GM12878 (cell line): ENCODE results near the gene COL3A1. TPM values are rescaled to one million over a fixed set of nuclear protein-coding genes. Genes with fewer than 3 reads are reported as not detected.

Experiments
- ATAC-seq: fragments of 200-7000 bp; cut with Tn5 transposase; 3 replicates; pipeline ENCODE4 v1.9.1; 2020; ENCODE audit warnings: mild to moderate bottlenecking, moderate library complexity
- BruUV-seq: library from RNA; stranded (reverse); fragments of 400-500 nt; replicated peaks from 2 replicates; lab custom pipeline; 2021; lab: Mats Ljungman, UMichigan
- CTCF ChIA-PET: fragments of 300-600 bp; sonication (Branson Sonifier 250); formaldehyde crosslinking; extraction: SDS; loops from one replicate; lab custom pipeline; 2021; ENCODE audit warnings: inconsistent platforms; lab: Yijun Ruan, JAX
- POLR2A ChIA-PET: fragments of 350-600 bp; formaldehyde crosslinking; extraction: SDS; loops from one replicate; lab custom pipeline; 2021; ENCODE audit warnings: inconsistent platforms; lab: Charles Lee
- RAD21 ChIA-PET: fragments of 300-600 bp; sonication (Branson Sonifier 250); formaldehyde crosslinking; loops from one replicate; lab custom pipeline; 2023; ENCODE audit warnings: antibody characterized with exemption; ENCODE audit not compliant: unreplicated experiment; lab: Charles Lee
- SMC1A ChIA-PET: fragments of 300-600 bp; sonication (Branson Sonifier 250); formaldehyde crosslinking; loops from one replicate; lab custom pipeline; 2023; ENCODE audit not compliant: unreplicated experiment, uncharacterized antibody; lab: Charles Lee
- DNase-seq: peaks from one replicate; pipeline ENCODE4 v3.0.0-alpha.2; 2011; ENCODE audit warnings: low read depth, low spot score
- FAIRE-seq: peaks from 3 replicates; lab custom pipeline; 2011; peaks lifted over from hg19 to GRCh38; lab: Jason Lieb, UNC
- H2AFZ ChIP-seq: 2 replicates; pipeline ENCODE4 v1.6.0; 2011; ENCODE audit warnings: low read depth, low read length, control low read depth; ENCODE audit not compliant: control insufficient read depth
- H3K27ac ChIP-seq: 2 replicates; pipeline ENCODE4 v1.5.1; 2011; ENCODE audit warnings: control low read depth; ENCODE audit not compliant: control insufficient read depth, insufficient read depth
- H3K27me3 ChIP-seq, 2 experiments: replicated peaks in 1 of 2; 2 replicates each; pipeline versions ENCODE4 v1.6.0 to v1.6.1; 2011; ENCODE audit warnings: low read length in 1 of 2; ENCODE audit not compliant: control insufficient read depth in 2 of 2, insufficient read depth in 2 of 2
- H3K36me3 ChIP-seq, 2 experiments: 2 replicates each; pipeline ENCODE4 v1.5.1; 2011; ENCODE audit warnings: low read length in 1 of 2; ENCODE audit not compliant: control insufficient read depth in 2 of 2, insufficient read depth in 2 of 2
- H3K4me1 ChIP-seq: 2 replicates; pipeline ENCODE4 v1.6.1; 2011; ENCODE audit warnings: mild to moderate bottlenecking, low read length, moderate library complexity, mixed read lengths; ENCODE audit not compliant: control insufficient read depth, insufficient read depth
- H3K4me2 ChIP-seq: 2 replicates; pipeline ENCODE4 v1.6.0; 2011; ENCODE audit warnings: control low read depth; ENCODE audit not compliant: control insufficient read depth, insufficient read depth
- H3K4me3 ChIP-seq: fragments of 200-600 bp; sonication (generic); 2 replicates; pipeline ENCODE4 v1.5.1; 2016
- H3K79me2 ChIP-seq: 2 replicates; pipeline ENCODE4 v1.6.0; 2011; ENCODE audit warnings: low read length; ENCODE audit not compliant: control insufficient read depth, insufficient read depth
- H3K9ac ChIP-seq: 2 replicates; pipeline ENCODE4 v1.8.0; 2011; ENCODE audit warnings: low read length, control low read depth, mixed read lengths; ENCODE audit not compliant: control insufficient read depth, insufficient read depth
- H3K9me3 ChIP-seq: replicated peaks from 3 replicates; pipeline ENCODE4 v1.5.1; 2011; ENCODE audit warnings: mild to moderate bottlenecking, low read length; ENCODE audit not compliant: control insufficient read depth, insufficient read depth
- H4K20me1 ChIP-seq: 2 replicates; pipeline ENCODE4 v1.6.0; 2011; ENCODE audit not compliant: control insufficient read depth, insufficient read depth
- CHD1 ChIP-seq: IDR thresholded peaks from 2 replicates; pipeline ENCODE4 v1.6.1; 2012; ENCODE audit warnings: low read depth, low read length, improper control_type of control experiment
- HSF1 ChIP-seq: fragments of 150-350 bp; IDR thresholded peaks from 2 replicates; pipeline ENCODE4 v1.6.1; 2014; ENCODE audit warnings: mild to moderate bottlenecking, low read depth, low read length
- JUNB ChIP-seq: IDR thresholded peaks from 2 replicates; pipeline ENCODE4 v1.6.1; 2016; ENCODE audit warnings: antibody characterized with exemption, mild to moderate bottlenecking
- KAT2A ChIP-seq: conservative IDR thresholded peaks from 2 replicates; pipeline ENCODE4 v1.6.1; 2011; ENCODE audit warnings: low read depth, low read length; ENCODE audit not compliant: control insufficient read depth
- MYC ChIP-seq: IDR thresholded peaks from 2 replicates; pipeline ENCODE4 v1.6.1; 2011; ENCODE audit warnings: mild to moderate bottlenecking, low read length, moderate library complexity, inconsistent platforms; ENCODE audit not compliant: insufficient read depth, insufficient replicate concordance, insufficient read length, severe bottlenecking
- RB1 ChIP-seq: fragments of 450-650 bp; formaldehyde crosslinking; IDR thresholded peaks from 2 replicates; pipeline ENCODE4 v1.6.1; 2017; ENCODE audit warnings: mild to moderate bottlenecking, borderline replicate concordance
- SP1 ChIP-seq: IDR thresholded peaks from one replicate; pipeline ENCODE4 v1.6.1; 2011; ENCODE audit warnings: low read depth, low read length
- SPI1 ChIP-seq: IDR thresholded peaks from 2 replicates; pipeline ENCODE4 v1.6.1; 2011; ENCODE audit warnings: low read depth, mild to moderate bottlenecking, low read length, moderate library complexity, borderline replicate concordance; ENCODE audit not compliant: insufficient read depth
- SREBF1 ChIP-seq: IDR thresholded peaks from 2 replicates; pipeline ENCODE4 v1.6.1; 2012; ENCODE audit warnings: mild to moderate bottlenecking, low read length
- STAT1 ChIP-seq: fragments of 450-650 bp; conservative IDR thresholded peaks from 2 replicates; pipeline ENCODE4 v1.6.1; 2014; ENCODE audit warnings: antibody characterized with exemption, mild to moderate bottlenecking
- TBL1XR1 ChIP-seq: IDR thresholded peaks from 2 replicates; pipeline ENCODE4 v1.6.1; 2012; ENCODE audit warnings: low read depth, low read length, improper control_type of control experiment
- YY1 ChIP-seq: IDR thresholded peaks from 2 replicates; pipeline ENCODE4 v1.6.1; 2011; ENCODE audit warnings: low read depth, mild to moderate bottlenecking, low read length
- ZBTB4 ChIP-seq: fragments of 450-650 bp; formaldehyde crosslinking; IDR thresholded peaks from 2 replicates; pipeline ENCODE4 v1.4.0; 2022; ENCODE audit warnings: mild to moderate bottlenecking, moderate library complexity
- ZNF217 ChIP-seq: fragments of 450-650 bp; IDR thresholded peaks from 2 replicates; pipeline ENCODE4 v1.6.1; 2017; ENCODE audit warnings: antibody characterized with exemption, mild to moderate bottlenecking
- WGBS: methylation state at CpG from one replicate; pipeline ENCODE4 v1.1.6; 2016; ENCODE audit warnings: low lambda C conversion rate; ENCODE audit not compliant: insufficient replicate concordance, insufficient coverage; ENCODE audit errors: missing lambda C conversion rate; 5-methylcytosine and 5-hydroxymethylcytosine counted together
- in situ Hi-C: fragments of 300-500 bp; cut with MboI; formaldehyde crosslinking; loops from 9 replicates; pipeline ENCODE4 v1.14.3; 2018; ENCODE audit warnings: mixed read lengths
- intact Hi-C: fragments of 100-400 bp; cut with micrococcal nuclease; formaldehyde crosslinking; loops from one replicate; pipeline ENCODE4 v1.14.2; 2022; ENCODE audit not compliant: unreplicated experiment
- polyA plus RNA-seq, 11 experiments: library from polyadenylated mRNA; depleted of rRNA in 4 of 11; unstranded in 6 of 11; stranded (reverse) in 5 of 11; fragments of >200 nt; fragmentation: Nextera tagmentation in 4 of 11; fragmentation: Illumina TruSeq in 1 of 11; extraction: Ambion mirVana in 4 of 11; extraction: Trizol in 1 of 11; gene quantifications; 1 replicate in 1 of 11; 2 replicates in 10 of 11; pipeline versions ENCODE4 v1.2.1 to v1.2.3, GENCODE V29; 2011 to 2016; ENCODE audit warnings: inconsistent platforms in 2 of 11, missing spikeins in 2 of 11, low read depth in 1 of 11
- total RNA-seq, 4 experiments: library from RNA; depleted of rRNA in 3 of 4; stranded (reverse); fragments of >200 nt in 3 of 4; fragmentation: Illumina TruSeq in 1 of 4; extraction: Trizol in 1 of 4; gene quantifications; 2 replicates each; pipeline versions ENCODE4 v1.2.1 to v1.2.3, GENCODE V29; 2013 to 2021

COL3A1 gene
- total and polyA plus RNA-seq, 10 of the 15 experiments (the other 5 are each of a cell fraction or from before 2014, with no cell fraction given), result 0.04 to 0.67 (median 0.10) TPM; not detected in 2

- H3K4me2 ChIP-seq, result no peak overlapping the region
- no peak for TF ChIP-seq SREBF1
- no peak for TF ChIP-seq YY1
- no peak for TF ChIP-seq TBL1XR1
- TF ChIP-seq RB1, result no peak
- no peak for TF ChIP-seq HSF1
- 19% methylated on average over 2 of the region's 2 CpGs for WGBS
- intact Hi-C loops, result no loop called here
- DNase-seq, result no peak
- no peak for FAIRE-seq
- no peaks in the 10 kb centered on the region for H3K9me3 ChIP-seq
- CTCF ChIA-PET, result no interaction called here
- no peak overlapping the region for H3K4me3 ChIP-seq
- ATAC-seq, result no peak
- no peaks in the 10 kb centered on the region for H3K27me3 ChIP-seq
- BruUV-seq, result no TSS peak
- no peak overlapping the region for H3K27ac ChIP-seq
- POLR2A ChIA-PET, result no interaction called here
- H2AFZ ChIP-seq, result no peak overlapping the region
- H3K9ac ChIP-seq, result no peak overlapping the region
- in situ Hi-C loops, result no loop called here
- no peaks in the 10 kb centered on the region for H3K79me2 ChIP-seq
- no peaks in the 10 kb centered on the region for H3K4me1 ChIP-seq
- SMC1A ChIA-PET, result interaction anchor here (1.3 kb wide), 1 partner anchor 88 kb away, joined by 3 read pairs; no protein-coding TSS in a partner anchor
- RAD21 ChIA-PET, result no interaction called here
- H3K36me3 ChIP-seq, result no peaks in the 10 kb centered on the region
- H4K20me1 ChIP-seq, result no peaks in the 10 kb centered on the region
Observed at GRCh38 chr2:189057316-189057715, 83.1 kb downstream of the COL3A1 start.

GRCh38 chr2:189060096-189060642 is 86.0 kb downstream of the COL3A1 start:
- ChIA-PET CTCF (no interaction called here), SMC1A (no interaction called here), RAD21 (no interaction called here), POLR2A (no interaction called here)
- DNase-seq (no peak), ATAC-seq (no peak), FAIRE-seq (no peak)
- intact Hi-C loops, result no loop called here
- in situ Hi-C loops, result no loop called here
- BruUV-seq, result no TSS peak
- Histone ChIP-seq H2AFZ (no peak overlapping the region), H3K4me1 (no peaks in the 10 kb centered on the region), H3K79me2 (no peaks in the 10 kb centered on the region), H3K4me2 (no peak overlapping the region), H4K20me1 (no peaks in the 10 kb centered on the region), H3K4me3 (no peak overlapping the region), H3K27me3 (no peaks in the 10 kb centered on the region), H3K9me3 (no peaks in the 10 kb centered on the region), H3K9ac (no peak overlapping the region), H3K27ac (no peak overlapping the region), H3K36me3 (no peaks in the 10 kb centered on the region)
- 0% methylated on average over 1 of the region's 1 CpG for WGBS
- TF ChIP-seq MYC, result no peak
- no peak for TF ChIP-seq ZNF217
- no peak for TF ChIP-seq SPI1
- no peak for TF ChIP-seq TBL1XR1
- no peak for TF ChIP-seq STAT1
- TF ChIP-seq CHD1, result no peak
- no peak for TF ChIP-seq KAT2A
- no peak for TF ChIP-seq SP1
- TF ChIP-seq JUNB, result no peak
- no peak for TF ChIP-seq ZBTB4 (CRISPR knock-in tag)
